HEK293 (cell line): Measurements from ENCODE around the gene EIF2S1.

ENCODE experiments used
- CTCF ChIA-PET: fragments of 350-600 bp; formaldehyde crosslinking; extraction: SDS; loops from one replicate; lab custom pipeline; 2021; ENCODE audit warnings: antibody characterized with exemption; lab: Yijun Ruan, JAX
- POLR2A ChIA-PET: fragments of 300-600 bp; formaldehyde crosslinking; extraction: SDS; loops from one replicate; lab custom pipeline; 2020; ENCODE audit warnings: antibody characterized with exemption, inconsistent platforms; lab: Yijun Ruan, JAX
- H3K27ac ChIP-seq: fragments of 200-500 bp; sonication (Bioruptor generic); 2 replicates; pipeline ENCODE4 v1.5.1; 2014; ENCODE audit warnings: low read depth, low read length, control low read depth, inconsistent platforms; ENCODE audit errors: extremely low read depth
- H3K36me3 ChIP-seq, 2 experiments: fragments of 200-500 bp in 1 of 2; sonication (Bioruptor generic) in 1 of 2; 1 replicate in 1 of 2; 2 replicates in 1 of 2; pipeline ENCODE4 v1.5.1; 2014 to 2017; ENCODE audit warnings: inconsistent platforms in 2 of 2, low read length in 2 of 2; ENCODE audit not compliant: control insufficient read depth in 2 of 2, insufficient read depth in 1 of 2
- H3K4me1 ChIP-seq: fragments of 200-500 bp; sonication (Bioruptor generic); 2 replicates; pipeline ENCODE4 v1.5.1; 2014; ENCODE audit warnings: mild to moderate bottlenecking, low read length, inconsistent platforms; ENCODE audit not compliant: control insufficient read depth, insufficient read depth
- H3K4me3 ChIP-seq: 2 replicates; pipeline ENCODE4 v1.5.1; 2011; ENCODE audit warnings: low read depth, mild to moderate bottlenecking, control low read depth, low read length, moderate library complexity
- H3K9me3 ChIP-seq: fragments of 200-500 bp; sonication (Bioruptor generic); 2 replicates; pipeline ENCODE4 v1.5.1; 2014; ENCODE audit warnings: low read depth, low read length, inconsistent platforms; ENCODE audit not compliant: control insufficient read depth, insufficient read depth
- FEZF1 ChIP-seq: fragments of 450-650 bp; formaldehyde crosslinking; IDR thresholded peaks from 2 replicates; pipeline ENCODE4 v1.5.1; 2016; ENCODE audit warnings: missing biosample characterization, missing genetic modification characterization
- GLIS2 ChIP-seq: fragments of 450-650 bp; formaldehyde crosslinking; IDR thresholded peaks from 2 replicates; pipeline ENCODE4 v1.5.1; 2016; ENCODE audit warnings: missing biosample characterization, missing genetic modification characterization
- HOXD13 ChIP-seq: sonication (generic); formaldehyde crosslinking; IDR thresholded peaks from 2 replicates; pipeline ENCODE4 v1.8.0; 2022; ENCODE audit warnings: missing genetic modification reagents, borderline replicate concordance
- IKZF3 ChIP-seq: fragments of 450-650 bp; IDR thresholded peaks from 2 replicates; pipeline ENCODE4 v1.5.0; 2018; ENCODE audit warnings: missing biosample characterization, mild to moderate bottlenecking, missing genetic modification characterization, moderate library complexity
- KLF16 ChIP-seq: fragments of 450-650 bp; formaldehyde crosslinking; IDR thresholded peaks from 2 replicates; pipeline ENCODE4 v1.5.1; 2017; ENCODE audit warnings: missing biosample characterization, missing genetic modification characterization
- OSR2 ChIP-seq: fragments of 450-650 bp; formaldehyde crosslinking; IDR thresholded peaks from 2 replicates; pipeline ENCODE4 v1.5.1; 2016; ENCODE audit warnings: missing biosample characterization, missing genetic modification characterization
- PATZ1 ChIP-seq: fragments of 450-650 bp; formaldehyde crosslinking; IDR thresholded peaks from 2 replicates; pipeline ENCODE4 v1.5.1; 2016; ENCODE audit warnings: missing biosample characterization, missing genetic modification characterization
- ZNF148 ChIP-seq: fragments of 450-650 bp; formaldehyde crosslinking; IDR thresholded peaks from 2 replicates; pipeline ENCODE4 v1.5.0; 2017; ENCODE audit warnings: missing biosample characterization, missing genetic modification characterization, borderline replicate concordance
- ZNF280D ChIP-seq: fragments of 450-650 bp; formaldehyde crosslinking; IDR thresholded peaks from 2 replicates; pipeline ENCODE4 v1.5.1; 2016; ENCODE audit warnings: missing biosample characterization, missing genetic modification characterization
- ZNF433 ChIP-seq: fragments of 450-650 bp; formaldehyde crosslinking; IDR thresholded peaks from 2 replicates; pipeline ENCODE4 v1.5.1; 2016; ENCODE audit warnings: missing biosample characterization, missing genetic modification characterization, low read depth
- ZNF48 ChIP-seq: fragments of 450-650 bp; formaldehyde crosslinking; IDR thresholded peaks from 2 replicates; pipeline ENCODE4 v1.5.1; 2016; ENCODE audit warnings: missing biosample characterization, missing genetic modification characterization
- ZNF513 ChIP-seq: fragments of 450-650 bp; IDR thresholded peaks from 2 replicates; pipeline ENCODE4 v1.5.1; 2018; ENCODE audit warnings: missing biosample characterization, missing genetic modification characterization
- ZNF521 ChIP-seq: fragments of 450-650 bp; formaldehyde crosslinking; IDR thresholded peaks from 2 replicates; pipeline ENCODE4 v1.5.1; 2017; ENCODE audit warnings: missing biosample characterization, mild to moderate bottlenecking, missing genetic modification characterization
- ZSCAN23 ChIP-seq: fragments of 450-650 bp; formaldehyde crosslinking; IDR thresholded peaks from 2 replicates; pipeline ENCODE4 v1.5.1; 2016; ENCODE audit warnings: missing biosample characterization, missing genetic modification characterization
- TF ChIP-seq, protein P1 (sequence below): fragments of 450-650 bp; formaldehyde crosslinking; IDR thresholded peaks from 2 replicates; pipeline ENCODE4 v1.5.1; 2016; ENCODE audit warnings: missing biosample characterization, missing genetic modification characterization, borderline replicate concordance
- TF ChIP-seq, protein P2 (sequence below): fragments of 450-650 bp; formaldehyde crosslinking; IDR thresholded peaks from 2 replicates; pipeline ENCODE4 v1.5.1; 2017; ENCODE audit warnings: missing biosample characterization, missing genetic modification characterization

EIF2S1 gene

GRCh38 chr14:67332468-67332867, 27.7 kb upstream of the EIF2S1 start:
- no peak overlapping the region for H3K4me3 ChIP-seq
- TF ChIP-seq KLF16 (no peak), ZSCAN23 (tag by site-specific recombination) (no peak), IKZF3 (no peak), PATZ1 (tag by site-specific recombination) (no peak), ZNF521 (no peak), HOXD13 (CRISPR knock-in tag) (no peak), GLIS2 (tag by site-specific recombination) (no peak), OSR2 (tag by site-specific recombination) (no peak), ZNF513 (tag by site-specific recombination) (no peak), ZNF433 (no peak)
- TF ChIP-seq, protein P1, sequence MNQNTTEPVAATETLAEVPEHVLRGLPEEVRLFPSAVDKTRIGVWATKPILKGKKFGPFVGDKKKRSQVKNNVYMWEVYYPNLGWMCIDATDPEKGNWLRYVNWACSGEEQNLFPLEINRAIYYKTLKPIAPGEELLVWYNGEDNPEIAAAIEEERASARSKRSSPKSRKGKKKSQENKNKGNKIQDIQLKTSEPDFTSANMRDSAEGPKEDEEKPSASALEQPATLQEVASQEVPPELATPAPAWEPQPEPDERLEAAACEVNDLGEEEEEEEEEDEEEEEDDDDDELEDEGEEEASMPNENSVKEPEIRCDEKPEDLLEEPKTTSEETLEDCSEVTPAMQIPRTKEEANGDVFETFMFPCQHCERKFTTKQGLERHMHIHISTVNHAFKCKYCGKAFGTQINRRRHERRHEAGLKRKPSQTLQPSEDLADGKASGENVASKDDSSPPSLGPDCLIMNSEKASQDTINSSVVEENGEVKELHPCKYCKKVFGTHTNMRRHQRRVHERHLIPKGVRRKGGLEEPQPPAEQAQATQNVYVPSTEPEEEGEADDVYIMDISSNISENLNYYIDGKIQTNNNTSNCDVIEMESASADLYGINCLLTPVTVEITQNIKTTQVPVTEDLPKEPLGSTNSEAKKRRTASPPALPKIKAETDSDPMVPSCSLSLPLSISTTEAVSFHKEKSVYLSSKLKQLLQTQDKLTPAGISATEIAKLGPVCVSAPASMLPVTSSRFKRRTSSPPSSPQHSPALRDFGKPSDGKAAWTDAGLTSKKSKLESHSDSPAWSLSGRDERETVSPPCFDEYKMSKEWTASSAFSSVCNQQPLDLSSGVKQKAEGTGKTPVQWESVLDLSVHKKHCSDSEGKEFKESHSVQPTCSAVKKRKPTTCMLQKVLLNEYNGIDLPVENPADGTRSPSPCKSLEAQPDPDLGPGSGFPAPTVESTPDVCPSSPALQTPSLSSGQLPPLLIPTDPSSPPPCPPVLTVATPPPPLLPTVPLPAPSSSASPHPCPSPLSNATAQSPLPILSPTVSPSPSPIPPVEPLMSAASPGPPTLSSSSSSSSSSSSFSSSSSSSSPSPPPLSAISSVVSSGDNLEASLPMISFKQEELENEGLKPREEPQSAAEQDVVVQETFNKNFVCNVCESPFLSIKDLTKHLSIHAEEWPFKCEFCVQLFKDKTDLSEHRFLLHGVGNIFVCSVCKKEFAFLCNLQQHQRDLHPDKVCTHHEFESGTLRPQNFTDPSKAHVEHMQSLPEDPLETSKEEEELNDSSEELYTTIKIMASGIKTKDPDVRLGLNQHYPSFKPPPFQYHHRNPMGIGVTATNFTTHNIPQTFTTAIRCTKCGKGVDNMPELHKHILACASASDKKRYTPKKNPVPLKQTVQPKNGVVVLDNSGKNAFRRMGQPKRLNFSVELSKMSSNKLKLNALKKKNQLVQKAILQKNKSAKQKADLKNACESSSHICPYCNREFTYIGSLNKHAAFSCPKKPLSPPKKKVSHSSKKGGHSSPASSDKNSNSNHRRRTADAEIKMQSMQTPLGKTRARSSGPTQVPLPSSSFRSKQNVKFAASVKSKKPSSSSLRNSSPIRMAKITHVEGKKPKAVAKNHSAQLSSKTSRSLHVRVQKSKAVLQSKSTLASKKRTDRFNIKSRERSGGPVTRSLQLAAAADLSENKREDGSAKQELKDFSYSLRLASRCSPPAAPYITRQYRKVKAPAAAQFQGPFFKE: no peak
- TF ChIP-seq, protein P2, sequence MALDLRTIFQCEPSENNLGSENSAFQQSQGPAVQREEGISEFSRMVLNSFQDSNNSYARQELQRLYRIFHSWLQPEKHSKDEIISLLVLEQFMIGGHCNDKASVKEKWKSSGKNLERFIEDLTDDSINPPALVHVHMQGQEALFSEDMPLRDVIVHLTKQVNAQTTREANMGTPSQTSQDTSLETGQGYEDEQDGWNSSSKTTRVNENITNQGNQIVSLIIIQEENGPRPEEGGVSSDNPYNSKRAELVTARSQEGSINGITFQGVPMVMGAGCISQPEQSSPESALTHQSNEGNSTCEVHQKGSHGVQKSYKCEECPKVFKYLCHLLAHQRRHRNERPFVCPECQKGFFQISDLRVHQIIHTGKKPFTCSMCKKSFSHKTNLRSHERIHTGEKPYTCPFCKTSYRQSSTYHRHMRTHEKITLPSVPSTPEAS (tag by site-specific recombination): no peak
- H3K9me3 ChIP-seq: no peaks in the 10 kb centered on the region
- H3K4me1 ChIP-seq: no peaks in the 10 kb centered on the region
- ChIA-PET CTCF (interaction anchor here (0.6 to 1.1 kb wide), 2 partner anchors 27 to 167 kb away, joined by 4 to 5 read pairs; partner anchors contain the start of genes ATP6V1D and EIF2S1), POLR2A (no interaction called here)
- H3K36me3 ChIP-seq: peaks cover 50 to 63% of the 10 kb centered on the region in 2 experiments
- no peak overlapping the region for H3K27ac ChIP-seq

DNA sequence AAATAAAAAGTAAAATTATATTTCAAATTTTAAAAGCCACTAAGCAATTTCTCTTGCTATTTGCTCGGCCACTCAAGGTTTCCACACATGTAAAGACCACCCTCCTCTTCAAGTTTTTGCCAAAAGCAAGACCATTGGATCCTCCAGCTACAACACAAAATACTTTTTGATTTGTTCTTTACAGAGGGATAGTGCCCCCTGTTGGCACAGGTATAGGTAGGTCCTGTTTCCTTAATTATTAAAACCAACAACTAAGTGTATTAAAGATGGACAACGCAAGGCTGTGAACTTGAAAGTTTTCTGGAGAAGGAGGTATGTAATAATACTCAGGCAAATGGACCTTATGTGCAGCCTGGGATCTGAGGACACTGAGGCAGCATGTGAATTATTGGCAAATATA, 24.3 kb upstream of the EIF2S1 start:
- no peaks in the 10 kb centered on the region for H3K9me3 ChIP-seq
- no peak overlapping the region for H3K27ac ChIP-seq
- POLR2A ChIA-PET: no interaction called here
- H3K36me3 ChIP-seq: peaks cover 61 to 90% of the 10 kb centered on the region in 2 experiments
- CTCF ChIA-PET: interaction anchor here (0.6 to 1.2 kb wide), 5 partner anchors 15 to 405 kb away, joined by 3 to 9 read pairs (median 3); no protein-coding TSS in a partner anchor
- H3K4me1 ChIP-seq: no peaks in the 10 kb centered on the region
- no peak overlapping the region for H3K4me3 ChIP-seq
- TF ChIP-seq ZNF48 (no peak), ZNF148 (tag by site-specific recombination) (no peak), HOXD13 (CRISPR knock-in tag) (no peak), FEZF1 (tag by site-specific recombination) (no peak), ZNF280D (tag by site-specific recombination) (no peak)
